ENCODE measurements around the gene P3H2.

P3H2 gene

DNA sequence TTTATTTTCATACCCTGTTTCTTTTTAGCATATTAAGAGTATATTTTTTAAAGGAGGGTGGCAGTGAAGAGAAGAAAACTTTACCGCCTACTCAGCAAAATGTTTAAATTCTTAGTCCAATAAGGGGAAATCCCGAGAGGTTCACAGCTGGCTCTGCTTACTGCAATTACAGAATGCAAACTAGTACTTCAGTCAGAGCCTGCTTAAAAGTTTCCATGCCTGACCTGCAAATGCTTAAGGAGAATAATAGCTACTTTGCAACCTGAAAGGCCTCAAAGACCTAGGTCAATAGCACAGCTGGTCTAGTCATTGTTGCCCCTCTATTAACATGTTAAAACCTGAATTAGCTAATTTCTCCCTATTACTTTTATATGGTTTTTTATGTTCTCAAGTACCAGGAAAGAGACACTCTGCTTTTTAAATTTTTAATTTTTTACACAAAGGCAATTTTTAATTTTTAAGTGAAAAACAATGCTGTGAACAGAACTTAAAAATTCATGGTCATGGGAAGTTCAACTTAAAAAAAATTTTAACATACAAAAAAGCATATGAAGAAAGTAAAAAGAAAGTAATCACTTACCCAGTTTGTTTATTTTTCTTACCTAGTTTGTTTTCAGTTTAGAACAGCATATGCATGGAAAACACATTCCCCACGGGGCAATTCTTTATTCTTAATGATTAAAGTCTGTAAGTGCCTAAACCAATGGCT lies 79.2 kb downstream of the P3H2 start:
- Mint-ChIP-seq H3K4me3 (no peak overlapping the region), H3K4me1 (ENCODE audit: low read depth) (no peaks in the 10 kb centered on the region), H3K9me3 (no peaks in the 10 kb centered on the region), H3K36me3 (ENCODE audit: low read depth) (no peaks in the 10 kb centered on the region), H3K27ac (no peak overlapping the region), H3K27me3 (peaks cover 37% of the 10 kb centered on the region)
- DNase-seq: no peak

GRCh38 chr3:190040145-190040544 lies 80.6 kb downstream of the P3H2 start:
- H3K36me3 Mint-ChIP-seq (ENCODE audit: low read depth): no peaks in the 10 kb centered on the region
- H3K9me3 Mint-ChIP-seq: no peaks in the 10 kb centered on the region
- no peaks in the 10 kb centered on the region for H3K4me1 Mint-ChIP-seq (ENCODE audit: low read depth)
- H3K27ac Mint-ChIP-seq: no peak overlapping the region
- DNase-seq: no peak
- peaks cover 31% of the 10 kb centered on the region for H3K27me3 Mint-ChIP-seq
- H3K4me3 Mint-ChIP-seq: no peak overlapping the region

GRCh38 chr3:190038050-190038933 lies 82.4 kb downstream of the P3H2 start:
- Mint-ChIP-seq H3K27ac (no peak overlapping the region), H3K27me3 (peaks cover 30% of the 10 kb centered on the region)

GRCh38 chr3:190036631-190037030 lies 84.1 kb downstream of the P3H2 start:
- Mint-ChIP-seq H3K27ac (no peak overlapping the region), H3K27me3 (peaks cover 25% of the 10 kb centered on the region), H3K36me3 (ENCODE audit: low read depth) (no peaks in the 10 kb centered on the region), H3K4me1 (ENCODE audit: low read depth) (no peaks in the 10 kb centered on the region), H3K4me3 (no peak overlapping the region), H3K9me3 (no peaks in the 10 kb centered on the region)
- DNase-seq: no peak

More at GRCh38 chr3:190038050-190038933, 82.4 kb downstream of the P3H2 start:
- DNase-seq: no peak
- no peaks in the 10 kb centered on the region for H3K36me3 Mint-ChIP-seq (ENCODE audit: low read depth)
- no peaks in the 10 kb centered on the region for H3K9me3 Mint-ChIP-seq
- H3K4me1 Mint-ChIP-seq (ENCODE audit: low read depth): no peaks in the 10 kb centered on the region
- H3K4me3 Mint-ChIP-seq: no peak overlapping the region

GRCh38 chr3:190034446-190034845 lies 86.3 kb downstream of the P3H2 start:
- H3K9me3 Mint-ChIP-seq: no peaks in the 10 kb centered on the region
- H3K4me1 Mint-ChIP-seq (ENCODE audit: low read depth): no peaks in the 10 kb centered on the region

DNA sequence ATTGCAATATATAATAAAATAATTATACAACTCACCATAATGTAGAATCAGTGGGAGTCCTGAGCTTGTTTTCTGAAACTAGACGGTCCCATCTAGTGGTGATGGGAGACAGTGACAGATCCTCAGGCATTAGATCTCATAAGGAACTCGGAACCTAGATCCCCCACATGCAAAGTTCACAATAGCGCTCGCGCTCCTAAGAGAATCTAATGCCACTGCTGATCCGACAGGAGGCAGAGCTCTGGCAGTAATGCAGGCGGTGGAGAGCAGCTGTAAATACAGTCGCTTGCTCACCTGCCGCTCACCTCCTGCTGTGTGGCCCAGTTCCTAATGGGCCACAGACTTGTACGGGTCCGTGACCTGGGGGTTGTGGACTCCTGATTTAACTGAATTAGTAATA lies 87.8 kb downstream of the P3H2 start:
- Mint-ChIP-seq H3K27me3 (peaks cover 24% of the 10 kb centered on the region), H3K9me3 (no peaks in the 10 kb centered on the region), H3K4me1 (ENCODE audit: low read depth) (no peaks in the 10 kb centered on the region), H3K36me3 (ENCODE audit: low read depth) (no peaks in the 10 kb centered on the region), H3K27ac (no peak overlapping the region), H3K4me3 (no peak overlapping the region)
- DNase-seq: no peak

More at GRCh38 chr3:190034446-190034845, 86.3 kb downstream of the P3H2 start:
- Mint-ChIP-seq H3K27ac (no peak overlapping the region), H3K4me3 (no peak overlapping the region), H3K27me3 (peaks cover 21% of the 10 kb centered on the region), H3K36me3 (ENCODE audit: low read depth) (no peaks in the 10 kb centered on the region)
- DNase-seq: no peak

DNA sequence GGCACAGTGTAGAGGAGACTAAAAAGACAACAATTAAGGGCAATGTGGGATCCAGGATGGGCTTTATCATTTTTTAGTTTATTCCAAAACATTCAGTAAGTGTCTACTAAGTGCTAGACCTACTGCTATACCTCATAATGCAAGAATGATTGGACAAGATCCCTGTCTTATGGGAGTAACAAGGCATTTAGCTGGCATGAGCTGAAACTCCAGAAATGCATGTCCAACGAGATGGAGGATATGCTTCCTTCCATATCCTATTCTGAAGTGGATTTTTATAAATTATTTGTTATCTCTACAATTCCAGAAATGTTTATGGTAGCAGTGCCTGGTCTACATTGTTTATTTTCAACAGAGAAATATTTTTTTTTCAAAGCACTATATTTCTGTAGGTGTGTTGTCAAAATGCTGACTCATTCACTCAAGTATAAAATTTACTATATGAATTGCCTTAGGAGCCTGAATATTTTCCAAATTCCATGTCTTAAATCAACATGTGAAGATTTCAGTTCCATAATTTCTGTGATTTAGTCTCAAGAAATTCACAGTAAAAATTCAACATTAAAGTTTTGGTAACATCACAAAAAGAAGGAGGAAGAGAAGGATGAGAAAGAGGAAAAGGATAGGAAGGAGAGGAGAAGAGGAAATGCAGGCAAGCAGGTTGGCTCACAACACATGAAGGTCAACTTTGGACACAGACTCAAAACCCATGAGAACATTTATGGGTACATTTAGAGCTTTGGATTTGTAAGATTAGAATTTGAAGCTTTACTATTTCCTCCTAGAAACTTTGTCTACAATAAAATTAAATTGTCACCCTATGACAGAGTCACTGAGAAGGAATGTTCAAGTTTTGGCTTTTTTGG lies 88.6 kb downstream of the P3H2 start:
- no peak for DNase-seq
- H3K27me3 Mint-ChIP-seq: peaks cover 21% of the 10 kb centered on the region
- no peak overlapping the region for H3K27ac Mint-ChIP-seq
- no peaks in the 10 kb centered on the region for H3K4me1 Mint-ChIP-seq (ENCODE audit: low read depth)
- no peaks in the 10 kb centered on the region for H3K9me3 Mint-ChIP-seq
- no peak overlapping the region for H3K4me3 Mint-ChIP-seq
- no peaks in the 10 kb centered on the region for H3K36me3 Mint-ChIP-seq (ENCODE audit: low read depth)

GRCh38 chr3:190027116-190027515 lies 93.6 kb downstream of the P3H2 start:
- no peak overlapping the region for H3K4me3 Mint-ChIP-seq
- H3K27ac Mint-ChIP-seq: no peak overlapping the region
- H3K27me3 Mint-ChIP-seq: peaks cover 26% of the 10 kb centered on the region
- no peaks in the 10 kb centered on the region for H3K9me3 Mint-ChIP-seq
- no peaks in the 10 kb centered on the region for H3K36me3 Mint-ChIP-seq (ENCODE audit: low read depth)
- DNase-seq: no peak
- H3K4me1 Mint-ChIP-seq (ENCODE audit: low read depth): peaks cover 6% of the 10 kb centered on the region

DNA sequence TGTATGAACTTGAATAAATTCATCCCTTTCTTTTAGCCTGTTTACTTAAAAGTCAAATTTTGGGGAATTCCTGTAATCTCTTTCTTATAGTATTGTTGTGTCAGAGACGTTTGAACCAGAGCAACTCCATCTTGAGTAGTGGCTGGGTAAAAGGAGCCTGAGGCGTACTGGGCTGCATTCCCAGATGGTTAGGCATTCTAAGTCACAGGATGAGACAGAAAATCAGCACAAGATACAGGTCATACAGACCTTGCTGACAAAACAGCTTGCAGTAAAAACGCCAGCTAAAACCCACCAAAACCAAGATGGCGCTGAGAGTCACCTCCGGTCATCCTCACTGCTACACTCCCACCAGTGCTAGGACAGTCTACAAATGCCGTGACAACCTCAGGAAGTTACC lies 94.5 kb downstream of the P3H2 start:
- Mint-ChIP-seq H3K27ac (no peak overlapping the region), H3K36me3 (ENCODE audit: low read depth) (no peaks in the 10 kb centered on the region), H3K4me3 (no peak overlapping the region), H3K9me3 (no peaks in the 10 kb centered on the region), H3K4me1 (ENCODE audit: low read depth) (peaks cover 6% of the 10 kb centered on the region), H3K27me3 (peaks cover 29% of the 10 kb centered on the region)
- no peak for DNase-seq

DNA sequence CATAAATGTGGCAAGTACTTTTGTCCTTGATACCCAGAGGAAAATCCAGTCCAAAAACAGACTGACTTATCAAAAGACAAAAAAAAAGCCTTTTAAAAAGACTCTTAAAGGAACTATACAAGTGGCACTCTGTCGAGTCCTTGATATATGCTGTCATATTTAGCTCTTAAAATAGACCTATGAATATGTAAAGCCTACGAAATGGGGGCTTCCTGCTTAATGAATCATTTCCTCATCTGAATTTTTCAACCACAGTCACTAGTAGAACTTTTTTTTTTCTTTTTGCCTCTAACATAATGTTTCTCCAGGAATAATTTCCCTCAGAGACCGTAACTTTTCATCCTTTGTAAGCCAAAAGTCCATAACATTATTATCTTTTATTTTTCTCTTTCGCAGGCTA lies 95.8 kb downstream of the P3H2 start:
- peaks cover 6% of the 10 kb centered on the region for H3K4me1 Mint-ChIP-seq (ENCODE audit: low read depth)

DNA sequence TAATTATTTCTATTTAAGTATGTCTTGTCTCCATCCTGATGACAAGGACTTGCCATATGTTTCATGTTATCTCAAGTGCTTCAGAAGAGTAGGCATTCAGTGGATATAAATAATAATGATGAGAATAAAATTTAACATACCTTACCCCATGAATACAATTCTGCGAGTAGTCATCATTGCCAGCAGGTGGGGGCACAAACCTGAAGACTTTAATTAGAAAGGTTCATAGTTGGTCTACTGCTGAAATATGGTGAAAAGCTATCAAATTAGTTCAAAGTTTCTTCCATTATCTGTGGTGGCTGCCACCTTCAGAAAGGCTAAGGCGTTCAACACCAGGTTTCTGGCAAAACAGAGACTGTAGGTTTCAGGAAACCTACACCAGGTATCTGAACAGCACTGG lies 100.9 kb downstream of the P3H2 start:
- Mint-ChIP-seq H3K4me1 (ENCODE audit: low read depth) (peaks cover 4% of the 10 kb centered on the region), H3K4me3 (no peak overlapping the region)
- DNase-seq: no peak

More for the DNA sequence above, 95.8 kb downstream of the P3H2 start:
- Mint-ChIP-seq H3K27me3 (peaks cover 29% of the 10 kb centered on the region), H3K9me3 (no peaks in the 10 kb centered on the region), H3K27ac (no peak overlapping the region), H3K36me3 (ENCODE audit: low read depth) (no peaks in the 10 kb centered on the region), H3K4me3 (no peak overlapping the region)
- no peak for DNase-seq

GRCh38 chr3:190019006-190019405 lies 101.7 kb downstream of the P3H2 start:
- no peaks in the 10 kb centered on the region for H3K9me3 Mint-ChIP-seq
- H3K4me1 Mint-ChIP-seq (ENCODE audit: low read depth): no peaks in the 10 kb centered on the region
- DNase-seq: no peak
- H3K36me3 Mint-ChIP-seq (ENCODE audit: low read depth): no peaks in the 10 kb centered on the region
- H3K4me3 Mint-ChIP-seq: no peak overlapping the region
- peaks cover 33% of the 10 kb centered on the region for H3K27me3 Mint-ChIP-seq
- H3K27ac Mint-ChIP-seq: no peak overlapping the region

More for the DNA sequence above, 100.9 kb downstream of the P3H2 start:
- Mint-ChIP-seq H3K27ac (no peak overlapping the region), H3K27me3 (peaks cover 35% of the 10 kb centered on the region), H3K9me3 (no peaks in the 10 kb centered on the region), H3K36me3 (ENCODE audit: low read depth) (no peaks in the 10 kb centered on the region)

DNA sequence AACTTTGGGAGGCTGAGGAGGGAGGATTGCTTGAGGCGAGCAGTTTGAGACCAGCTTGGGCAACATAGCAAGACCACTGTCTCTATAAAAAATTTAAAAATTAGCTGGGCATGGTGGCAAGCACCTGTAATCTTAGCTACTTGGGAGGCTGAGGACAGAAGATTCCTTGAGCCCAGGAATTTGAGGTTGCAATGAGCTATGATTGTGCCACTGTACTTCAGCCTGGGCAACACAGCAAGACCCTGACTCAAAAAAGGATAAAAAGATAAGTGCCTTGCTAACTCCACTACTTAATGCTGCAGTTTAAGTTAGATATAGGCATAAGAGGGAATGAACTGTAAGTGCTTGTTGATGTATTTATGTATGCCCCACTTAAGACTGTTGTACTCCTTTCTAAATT lies 102.2 kb downstream of the P3H2 start:
- DNase-seq: no peak
- Mint-ChIP-seq H3K4me1 (ENCODE audit: low read depth) (no peaks in the 10 kb centered on the region), H3K9me3 (no peaks in the 10 kb centered on the region), H3K4me3 (no peak overlapping the region), H3K36me3 (ENCODE audit: low read depth) (no peaks in the 10 kb centered on the region), H3K27ac (no peak overlapping the region), H3K27me3 (peaks cover 33% of the 10 kb centered on the region)

DNA sequence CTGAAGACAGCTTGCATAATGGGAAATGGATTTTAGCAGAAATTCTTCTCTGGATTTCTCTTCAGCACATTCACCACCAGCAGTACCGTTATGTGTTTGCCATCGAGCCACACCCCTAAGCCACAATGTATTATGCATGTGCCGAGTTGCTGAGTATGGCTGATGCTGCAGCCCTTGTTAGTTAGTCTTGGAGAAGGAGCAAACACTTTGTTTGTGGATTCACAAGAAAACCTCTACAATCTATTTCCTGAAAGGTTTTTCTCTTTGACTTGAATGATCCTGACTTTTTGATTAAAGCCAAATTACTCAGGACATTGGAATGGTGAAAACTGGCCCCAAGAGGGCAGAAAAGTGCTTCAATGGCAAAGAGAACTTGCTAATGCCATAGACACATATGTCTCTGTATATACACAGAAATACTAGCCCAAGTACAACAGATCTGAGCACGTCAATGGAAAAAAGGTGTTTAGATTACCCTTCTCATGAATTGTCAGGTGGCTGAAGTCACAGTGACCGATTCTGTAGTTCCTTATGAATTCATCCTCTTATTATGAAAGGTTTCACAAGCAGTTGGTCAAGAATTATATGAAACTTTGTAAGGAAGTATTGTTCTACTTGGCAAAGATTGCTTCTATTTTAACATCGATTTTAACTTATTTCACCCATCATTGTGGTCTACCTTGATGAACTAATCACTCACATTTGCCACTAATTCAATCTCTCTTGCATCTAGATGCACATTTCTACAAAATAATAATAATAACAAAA lies 103.0 kb downstream of the P3H2 start:
- DNase-seq: no peak
- H3K4me1 Mint-ChIP-seq (ENCODE audit: low read depth): no peaks in the 10 kb centered on the region
- H3K9me3 Mint-ChIP-seq: no peaks in the 10 kb centered on the region
- H3K36me3 Mint-ChIP-seq (ENCODE audit: low read depth): no peaks in the 10 kb centered on the region
- no peak overlapping the region for H3K4me3 Mint-ChIP-seq
- peaks cover 33% of the 10 kb centered on the region for H3K27me3 Mint-ChIP-seq
- no peak overlapping the region for H3K27ac Mint-ChIP-seq

All from activated T-cell treated with anti-CD3 and anti-CD28 coated beads, Interleukin-2, amount 50 U/mL, for 24 hours (primary cell).